Peyer's patch (tissue), 4 donors: ENCODE results near the gene MAP3K9. TPM values are rescaled to one million over a fixed set of nuclear protein-coding genes. Genes with fewer than 3 reads are reported as not detected.

Experiments used
- DNase-seq, 3 donors: peaks; one replicate each; pipeline ENCODE4 v3.0.0-alpha.2; 2017 to 2019
- H3K27ac ChIP-seq, 4 donors: fragments of 200-600 bp; sonication (generic); one replicate each; pipeline ENCODE4 v1.5.1; 2016 to 2019
- H3K27me3 ChIP-seq, 2 donors: fragments of 200-600 bp; sonication (generic); one replicate each; pipeline ENCODE4 v1.5.1; 2019
- H3K36me3 ChIP-seq, 3 donors: fragments of 200-600 bp; sonication (generic); one replicate each; pipeline ENCODE4 v1.5.1; 2016 to 2019
- H3K4me1 ChIP-seq, 4 donors: fragments of 200-600 bp; sonication (generic); one replicate each; pipeline ENCODE4 v1.5.1; 2016 to 2019
- H3K4me3 ChIP-seq, 4 donors: fragments of 200-600 bp; sonication (generic); 1 replicate in 3 of 4; 2 replicates in 1 of 4; pipeline ENCODE4 v1.5.1; 2016 to 2019; ENCODE audit warnings: mild to moderate bottlenecking in 1 of 4
- H3K9me3 ChIP-seq, 4 donors: fragments of 200-600 bp; sonication (generic); one replicate each; pipeline ENCODE4 v1.5.1; 2016 to 2019; ENCODE audit warnings: mild to moderate bottlenecking in 1 of 4
- POLR2A ChIP-seq, 2 donors: fragments of 450-650 bp; IDR thresholded peaks; one replicate each; pipeline ENCODE4 v1.5.1; 2017; ENCODE audit warnings: antibody characterized with exemption in 2 of 2, mild to moderate bottlenecking in 2 of 2, moderate library complexity in 2 of 2
- total RNA-seq, 4 donors: library from RNA; depleted of rRNA; stranded (reverse); fragments of >200 nt; gene quantifications; one replicate each; pipeline ENCODE4 v1.1.0, GENCODE V29; 2016
- TF ChIP-seq, protein P1 (sequence below), 6 experiments: fragments of 450-650 bp in 4 of 6; fragments of 200-600 bp in 2 of 6; sonication (generic) in 1 of 6; IDR thresholded peaks; one replicate each; pipeline ENCODE4 v1.5.1; 2017 to 2019; ENCODE audit warnings: antibody characterized with exemption in 6 of 6, mild to moderate bottlenecking in 3 of 6, moderate library complexity in 1 of 6

Gene MAP3K9
- total RNA-seq, 4 donors from 2014 or later = 8.6 to 14.0 (median 12.0) TPM

DNA sequence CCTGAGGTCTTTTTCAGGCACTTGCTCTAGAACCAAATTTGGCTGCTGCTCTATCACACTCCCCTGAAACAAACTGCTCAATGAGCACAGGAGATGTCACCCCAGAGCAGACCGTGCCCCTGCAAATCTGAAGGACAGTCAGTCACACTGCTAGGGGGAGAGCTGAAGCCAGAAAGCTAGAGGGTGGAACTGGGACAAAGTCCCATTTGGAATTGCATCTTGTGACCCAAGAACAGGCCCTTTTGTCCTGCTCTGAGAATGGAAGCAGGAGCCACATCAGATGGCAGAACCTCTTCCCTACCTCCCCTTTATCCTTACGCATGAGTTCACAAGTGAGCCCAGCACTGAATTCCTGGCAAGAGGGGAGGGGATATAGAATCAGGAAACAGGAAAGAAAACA lies 64.7 kb downstream of the MAP3K9 start:
- no peak overlapping the region for H3K4me3 ChIP-seq
- TF ChIP-seq, protein P1, sequence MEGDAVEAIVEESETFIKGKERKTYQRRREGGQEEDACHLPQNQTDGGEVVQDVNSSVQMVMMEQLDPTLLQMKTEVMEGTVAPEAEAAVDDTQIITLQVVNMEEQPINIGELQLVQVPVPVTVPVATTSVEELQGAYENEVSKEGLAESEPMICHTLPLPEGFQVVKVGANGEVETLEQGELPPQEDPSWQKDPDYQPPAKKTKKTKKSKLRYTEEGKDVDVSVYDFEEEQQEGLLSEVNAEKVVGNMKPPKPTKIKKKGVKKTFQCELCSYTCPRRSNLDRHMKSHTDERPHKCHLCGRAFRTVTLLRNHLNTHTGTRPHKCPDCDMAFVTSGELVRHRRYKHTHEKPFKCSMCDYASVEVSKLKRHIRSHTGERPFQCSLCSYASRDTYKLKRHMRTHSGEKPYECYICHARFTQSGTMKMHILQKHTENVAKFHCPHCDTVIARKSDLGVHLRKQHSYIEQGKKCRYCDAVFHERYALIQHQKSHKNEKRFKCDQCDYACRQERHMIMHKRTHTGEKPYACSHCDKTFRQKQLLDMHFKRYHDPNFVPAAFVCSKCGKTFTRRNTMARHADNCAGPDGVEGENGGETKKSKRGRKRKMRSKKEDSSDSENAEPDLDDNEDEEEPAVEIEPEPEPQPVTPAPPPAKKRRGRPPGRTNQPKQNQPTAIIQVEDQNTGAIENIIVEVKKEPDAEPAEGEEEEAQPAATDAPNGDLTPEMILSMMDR (IDR thresholded peaks at IDR 0.05) = no peak
- no peak for TF ChIP-seq POLR2A (IDR thresholded peaks at IDR 0.05)
- no peaks in the 10 kb centered on the region for H3K4me1 ChIP-seq
- H3K9me3 ChIP-seq = no peaks in the 10 kb centered on the region
- peaks cover 0 to 11% (median 0%) of the 10 kb centered on the region in 3 donors for H3K36me3 ChIP-seq
- H3K27me3 ChIP-seq = no peaks in the 10 kb centered on the region
- no peak overlapping the region for H3K27ac ChIP-seq
- no peak for DNase-seq

DNA sequence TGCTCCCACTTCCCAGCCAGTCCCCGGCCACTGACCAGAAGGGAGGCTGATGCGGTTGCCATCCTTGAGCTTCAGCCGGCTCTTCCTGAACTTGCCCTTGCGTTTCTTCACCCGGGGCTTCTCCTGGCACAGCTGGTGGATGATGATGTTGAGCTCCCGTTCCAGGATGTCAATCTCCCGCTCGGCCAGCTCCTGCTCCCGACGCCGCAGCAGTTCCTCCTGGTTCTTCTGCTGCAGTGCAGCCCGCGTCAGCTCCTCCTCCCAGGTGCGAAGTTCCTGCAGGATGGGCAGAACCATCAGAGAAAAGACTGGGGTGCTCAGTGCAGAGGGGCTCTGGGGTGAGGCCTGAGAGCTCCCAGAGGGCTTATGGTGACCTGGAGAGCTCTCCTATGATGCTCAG lies 67.0 kb downstream of the MAP3K9 start:
- no peak for TF ChIP-seq POLR2A (IDR thresholded peaks at IDR 0.05)
- TF ChIP-seq, protein P1 (IDR thresholded peaks at IDR 0.05) = no peak
- H3K9me3 ChIP-seq = no peaks in the 10 kb centered on the region
- peaks cover 0 to 20% (median 0%) of the 10 kb centered on the region in 3 donors for H3K36me3 ChIP-seq
- H3K27ac ChIP-seq = no peak overlapping the region
- H3K4me3 ChIP-seq = no peak overlapping the region
- H3K27me3 ChIP-seq = no peaks in the 10 kb centered on the region
- no peak for DNase-seq
- no peaks in the 10 kb centered on the region for H3K4me1 ChIP-seq

DNA sequence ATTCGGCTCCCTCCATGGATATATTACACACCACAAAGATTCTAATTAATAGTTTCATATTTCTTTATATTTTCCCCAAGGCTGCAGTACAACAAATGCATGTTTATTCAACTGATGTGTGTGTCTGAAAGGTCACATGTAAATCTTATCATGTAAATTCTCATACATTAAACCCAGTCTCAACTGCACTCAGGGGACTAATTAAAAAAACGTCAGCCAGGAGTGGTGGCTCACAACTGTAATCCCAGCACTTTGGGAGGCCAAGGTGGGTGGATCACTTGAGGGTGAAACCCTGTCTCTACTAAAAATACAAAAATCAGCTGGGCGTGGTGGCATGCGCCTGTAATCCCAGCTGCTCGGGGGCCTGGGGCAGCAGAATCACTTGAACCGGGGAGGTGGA lies 67.8 kb downstream of the MAP3K9 start:
- no peak overlapping the region for H3K4me3 ChIP-seq
- H3K27ac ChIP-seq = no peak overlapping the region
- H3K9me3 ChIP-seq = no peaks in the 10 kb centered on the region
- H3K4me1 ChIP-seq = no peaks in the 10 kb centered on the region
- peaks cover 0 to 20% (median 0%) of the 10 kb centered on the region in 3 donors for H3K36me3 ChIP-seq
- no peaks in the 10 kb centered on the region for H3K27me3 ChIP-seq
- DNase-seq = no peak
- TF ChIP-seq, protein P1 (IDR thresholded peaks at IDR 0.05) = no peak
- TF ChIP-seq POLR2A (IDR thresholded peaks at IDR 0.05) = no peak

DNA sequence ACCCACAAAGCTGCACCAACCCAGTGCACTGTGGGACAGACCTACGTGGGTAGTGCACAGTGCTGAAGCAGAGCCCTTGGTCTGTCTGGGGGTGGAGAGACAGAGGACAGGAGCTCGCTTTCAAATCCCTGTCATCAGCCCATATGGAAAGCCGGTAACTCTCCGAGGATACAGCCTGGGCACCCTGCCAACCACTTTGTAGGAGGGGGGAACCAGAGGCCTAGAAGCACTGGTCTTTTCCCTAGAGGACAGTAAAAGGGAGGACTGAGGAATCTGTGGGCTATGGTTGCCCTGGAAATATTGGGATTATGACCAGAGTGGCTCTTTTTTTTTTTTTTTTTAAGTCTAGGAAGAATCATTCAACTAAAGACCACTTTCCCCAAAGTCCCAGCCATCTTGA lies 74.3 kb downstream of the MAP3K9 start:
- H3K27me3 ChIP-seq = no peaks in the 10 kb centered on the region
- H3K4me1 ChIP-seq = no peaks in the 10 kb centered on the region
- no peak overlapping the region for H3K4me3 ChIP-seq
- H3K27ac ChIP-seq = no peak overlapping the region
- peaks cover 0 to 32% (median 0%) of the 10 kb centered on the region in 3 donors for H3K36me3 ChIP-seq
- no peak for TF ChIP-seq POLR2A (IDR thresholded peaks at IDR 0.05)
- TF ChIP-seq, protein P1 (IDR thresholded peaks at IDR 0.05) = no peak
- no peak for DNase-seq
- H3K9me3 ChIP-seq = no peaks in the 10 kb centered on the region

DNA sequence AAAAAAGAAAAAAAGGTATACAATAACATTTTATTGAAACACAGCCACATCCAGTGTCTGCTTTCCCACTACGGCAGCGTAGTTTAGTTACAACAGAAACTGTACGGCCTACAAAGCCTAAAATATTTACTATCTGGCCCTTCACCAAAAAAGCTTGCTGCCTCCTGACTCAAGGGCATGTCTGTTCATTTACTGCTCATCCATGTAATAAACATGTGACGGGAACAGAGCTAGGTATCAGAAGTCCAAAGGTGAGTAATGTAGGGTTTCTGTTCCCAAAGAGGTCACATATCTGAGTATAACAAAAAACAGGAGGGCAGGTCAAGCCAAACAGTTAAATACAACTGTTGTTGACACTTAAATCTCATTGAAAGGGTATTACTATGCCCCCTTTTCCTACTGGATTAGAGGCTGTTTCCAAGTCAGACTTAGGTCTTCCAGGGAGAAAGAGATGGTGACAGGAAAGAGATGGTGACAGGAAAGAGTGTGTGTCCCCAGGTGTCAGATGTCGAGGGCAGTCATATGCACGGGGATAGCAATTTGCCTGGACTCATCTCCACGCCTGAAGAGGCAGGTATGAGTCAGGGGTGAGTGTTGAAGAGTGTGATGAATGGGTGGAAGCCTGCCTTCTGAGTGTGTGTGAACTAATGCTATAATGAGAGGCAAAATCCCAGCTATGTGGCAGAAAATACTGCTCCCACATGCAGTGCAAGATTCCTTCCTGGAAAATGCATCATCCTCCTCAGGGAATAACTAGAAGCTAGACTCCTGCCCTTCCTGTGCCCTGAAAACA lies 77.7 kb downstream of the MAP3K9 start:
- Histone ChIP-seq H3K4me3 (no peak overlapping the region), H3K36me3 (peaks cover 0 to 24% (median 0%) of the 10 kb centered on the region in 3 donors), H3K9me3 (no peaks in the 10 kb centered on the region), H3K27me3 (no peaks in the 10 kb centered on the region), H3K4me1 (no peaks in the 10 kb centered on the region), H3K27ac (no peak overlapping the region)
- TF ChIP-seq, protein P1 (IDR thresholded peaks at IDR 0.05) = no peak
- no peak for TF ChIP-seq POLR2A (IDR thresholded peaks at IDR 0.05)
- no peak for DNase-seq
